A549 (cell line): ENCODE results near the gene ZC3H11A. TPM values are rescaled to one million over a fixed set of nuclear protein-coding genes. Genes with fewer than 3 reads are reported as not detected.

Experiments used
- ATAC-seq, 2 experiments: fragments of 200-7000 bp in 1 of 2; fragments of >200 bp in 1 of 2; cut with Nextera tagmentation in 1 of 2; cut with Tn5 transposase in 1 of 2; 3 replicates each; pipeline versions ENCODE4 v1.8.0 to v1.9.1; 2018 to 2020; ENCODE audit warnings: mild to moderate bottlenecking in 1 of 2, moderate library complexity in 1 of 2
- CTCF ChIA-PET: fragments of 300-600 bp; sonication (Branson Sonifier 250); formaldehyde crosslinking; extraction: SDS; loops from one replicate; lab custom pipeline; 2021; ENCODE audit warnings: antibody characterized with exemption, inconsistent platforms; lab: Yijun Ruan, JAX
- POLR2A ChIA-PET: fragments of 350-600 bp; formaldehyde crosslinking; extraction: SDS; loops from one replicate; lab custom pipeline; 2021; ENCODE audit warnings: antibody characterized with exemption, inconsistent platforms; lab: Yijun Ruan, JAX
- DNase-seq, 2 experiments: peaks; one replicate each; pipeline versions ENCODE4 v3.0.0 to v3.0.0-alpha.2; 2011 to 2016; ENCODE audit warnings: low read depth in 1 of 2, low spot score in 1 of 2
- FAIRE-seq: peaks from 2 replicates; lab custom pipeline; 2011; peaks lifted over from hg19 to GRCh38; lab: Jason Lieb, UNC
- H3K27ac ChIP-seq, 2 experiments: fragments of >200 bp; sonication (Bioruptor Twin); formaldehyde crosslinking; 3 replicates each; pipeline ENCODE4 v1.5.1; 2016 to 2017
- H3K4me1 ChIP-seq: fragments of >200 bp; sonication (Bioruptor Twin); formaldehyde crosslinking; 3 replicates; pipeline ENCODE4 v1.6.1; 2016
- H3K4me2 ChIP-seq: fragments of >200 bp; sonication (Bioruptor Twin); formaldehyde crosslinking; 3 replicates; pipeline ENCODE4 v1.6.1; 2016
- H3K4me3 ChIP-seq: fragments of >200 bp; sonication (Bioruptor Twin); formaldehyde crosslinking; 3 replicates; pipeline ENCODE4 v1.5.1; 2016
- H3K9me3 ChIP-seq: fragments of >200 bp; sonication (Bioruptor Twin); formaldehyde crosslinking; 3 replicates; pipeline ENCODE4 v1.6.1; 2016
- CBX8 ChIP-seq: fragments of 200-600 bp; sonication (generic); IDR thresholded peaks from 2 replicates; pipeline ENCODE4 v1.6.1; 2016
- CHD2 ChIP-seq: fragments of 150-350 bp; IDR thresholded peaks from 2 replicates; pipeline ENCODE4 v1.6.1; 2014; ENCODE audit warnings: low read length; ENCODE audit not compliant: partially characterized antibody
- CHD4 ChIP-seq: fragments of 200-600 bp; sonication (generic); IDR thresholded peaks from 2 replicates; pipeline ENCODE4 v1.6.1; 2016; ENCODE audit warnings: antibody characterized with exemption, mild to moderate bottlenecking, borderline replicate concordance
- CTCF ChIP-seq: fragments of >200 bp; sonication (Bioruptor Twin); formaldehyde crosslinking; IDR thresholded peaks from 3 replicates; pipeline ENCODE4 v1.5.1; 2016
- E2F6 ChIP-seq: IDR thresholded peaks from 2 replicates; pipeline ENCODE4 v1.6.1; 2012; ENCODE audit warnings: low read depth, borderline replicate concordance
- EP300 ChIP-seq, 2 experiments: fragments of >200 bp; sonication (Bioruptor Twin); formaldehyde crosslinking; IDR thresholded peaks; 2 replicates in 1 of 2; 3 replicates in 1 of 2; pipeline ENCODE4 v1.6.1; 2016 to 2017
- FOXS1 ChIP-seq: fragments of 250-450 bp; sonication (Bioruptor Pico); IDR thresholded peaks from 2 replicates; pipeline ENCODE4 v1.5.0; 2020; ENCODE audit warnings: mild to moderate bottlenecking, moderate library complexity
- HDAC2 ChIP-seq: fragments of 200-600 bp; sonication (generic); IDR thresholded peaks from 2 replicates; pipeline ENCODE4 v1.6.1; 2016
- HEYL ChIP-seq: fragments of 250-450 bp; sonication (Bioruptor Pico); IDR thresholded peaks from 2 replicates; pipeline ENCODE4 v1.8.0; 2021; ENCODE audit warnings: mild to moderate bottlenecking, moderate library complexity
- MAX ChIP-seq: IDR thresholded peaks from 2 replicates; pipeline ENCODE4 v1.6.1; 2012
- NPAS2 ChIP-seq: fragments of 250-450 bp; sonication (Bioruptor Pico); IDR thresholded peaks from 2 replicates; pipeline ENCODE4 v1.8.0; 2022; ENCODE audit warnings: mild to moderate bottlenecking, moderate library complexity, borderline replicate concordance
- POLR2A ChIP-seq: IDR thresholded peaks from 2 replicates; pipeline ENCODE4 v1.6.1; 2012; ENCODE audit warnings: mild to moderate bottlenecking, low read length
- POLR2AphosphoS2 ChIP-seq: conservative IDR thresholded peaks from 2 replicates; pipeline ENCODE4 v1.6.1; 2012; ENCODE audit warnings: low read length, improper control_type of control experiment, inconsistent platforms
- RAD21 ChIP-seq, 2 experiments: fragments of >200 bp in 1 of 2; sonication (Bioruptor Twin) in 1 of 2; formaldehyde crosslinking in 1 of 2; IDR thresholded peaks in 1 of 2; conservative IDR thresholded peaks in 1 of 2; 2 replicates in 1 of 2; 3 replicates in 1 of 2; pipeline ENCODE4 v1.6.1; 2012 to 2018; ENCODE audit warnings: inconsistent platforms in 1 of 2
- RARB ChIP-seq: fragments of 250-450 bp; sonication (Bioruptor Pico); IDR thresholded peaks from 2 replicates; pipeline ENCODE4 v1.8.0; 2021; ENCODE audit warnings: mild to moderate bottlenecking, moderate library complexity
- RCOR1 ChIP-seq: fragments of 150-350 bp; IDR thresholded peaks from 2 replicates; pipeline ENCODE4 v1.6.1; 2014; ENCODE audit warnings: antibody characterized with exemption, low read length, low read depth
- RNF2 ChIP-seq: fragments of 200-600 bp; sonication (generic); IDR thresholded peaks from 2 replicates; pipeline ENCODE4 v1.6.1; 2016; ENCODE audit warnings: low read depth, mild to moderate bottlenecking, antibody characterized with exemption, moderate library complexity, borderline replicate concordance
- SMC3 ChIP-seq: fragments of >200 bp; sonication (Bioruptor Twin); formaldehyde crosslinking; IDR thresholded peaks from 3 replicates; pipeline ENCODE4 v1.6.1; 2018; ENCODE audit warnings: inconsistent platforms
- SREBF2 ChIP-seq: fragments of 450-650 bp; IDR thresholded peaks from 2 replicates; pipeline ENCODE4 v1.6.1; 2014; ENCODE audit warnings: mild to moderate bottlenecking, moderate library complexity
- TP53 ChIP-seq: fragments of 250-450 bp; sonication (Bioruptor Pico); IDR thresholded peaks from 2 replicates; pipeline ENCODE4 v1.5.0; 2021; ENCODE audit warnings: mild to moderate bottlenecking, moderate library complexity
- USF2 ChIP-seq: fragments of 450-650 bp; IDR thresholded peaks from 2 replicates; pipeline ENCODE4 v1.6.1; 2014; ENCODE audit warnings: antibody characterized with exemption
- ZNF302 ChIP-seq: fragments of 250-450 bp; sonication (Bioruptor Pico); IDR thresholded peaks from 2 replicates; pipeline ENCODE4 v1.9.0; 2021; ENCODE audit warnings: inconsistent platforms, mild to moderate bottlenecking, moderate library complexity
- WGBS: methylation state at CpG from one replicate; pipeline ENCODE4 v1.1.6; 2017; ENCODE audit errors: missing lambda C conversion rate; 5-methylcytosine and 5-hydroxymethylcytosine counted together
- polyA plus RNA-seq, 4 experiments: library from polyadenylated mRNA; depleted of rRNA in 3 of 4; stranded (reverse); fragments of >200 nt; fragmentation: RNase III in 1 of 4; extraction: RNeasy Plus Mini Kit Qiagen cat#74134 plus additional on column Dnase treatment in 1 of 4; gene quantifications; 2 replicates in 3 of 4; 3 replicates in 1 of 4; pipeline ENCODE4 v1.2.3, GENCODE V29; 2011 to 2017

ZC3H11A gene
- polyA plus RNA-seq, 2 of the 4 experiments (the other 2 are of a cell fraction): 42.6 to 119 TPM

- CTCF ChIA-PET: interaction anchor here (0.7 to 1.8 kb wide), 5 partner anchors 11 to 632 kb away, joined by 3 to 7 read pairs (median 3); no protein-coding TSS in a partner anchor
Observed at GRCh38 chr1:203765029-203765837, 30.2 kb upstream of the ZC3H11A start, which contains the start of gene LAX1. LAX1 (plus strand) TSS chr1:203765183; CDS start chr1:203765566, 383 bp downstream.

GRCh38 chr1:203768256-203768655, 27.2 kb upstream of the ZC3H11A start:
- TF ChIP-seq RCOR1 (no peak), EP300 (IDR thresholded peaks at IDR 0.05) (no peak), POLR2A (no peak), ZNF302 (CRISPR knock-in tag) (no peak), CHD4 (no peak), MAX (no peak), HDAC2 (no peak), SREBF2 (no peak), SMC3 (no peak), HEYL (CRISPR knock-in tag) (no peak), POLR2AphosphoS2 (no peak), FOXS1 (CRISPR knock-in tag) (no peak)
- TF ChIP-seq, all 56 proteins: peak for 0
- no peak overlapping the region for H3K27ac ChIP-seq
- H3K9me3 ChIP-seq: no peaks in the 10 kb centered on the region
- H3K4me3 ChIP-seq: no peak overlapping the region
- ChIA-PET POLR2A (no interaction called here), CTCF (interaction anchor here (1.9 kb wide), 1 partner anchor 9 kb away, joined by 4 read pairs; no protein-coding TSS in a partner anchor)
- no peak for FAIRE-seq
- H3K4me1 ChIP-seq: peaks cover 9% of the 10 kb centered on the region; the same call in 2 of the 3 replicates
- 72% methylated on average over 6 of the region's 6 CpGs for WGBS
- no peak for DNase-seq
- H3K4me2 ChIP-seq: no peak overlapping the region
- ATAC-seq: no peak

More at GRCh38 chr1:203765029-203765837, 30.2 kb upstream of the ZC3H11A start, which contains the start of gene LAX1:
- Histone ChIP-seq H3K9me3 (no peaks in the 10 kb centered on the region), H3K4me2 (no peak within 1 kb of the TSS), H3K4me1 (peaks cover 9% of the 10 kb centered on the region; the same call in 2 of the 3 replicates), H3K4me3 (no peak within 1 kb of the TSS), H3K27ac (no peak within 1 kb of the TSS)
- TF ChIP-seq NPAS2: no peak
- no peak for TF ChIP-seq RNF2
- TF ChIP-seq CHD2: no peak
- TF ChIP-seq RARB (CRISPR knock-in tag): no peak
- TF ChIP-seq POLR2A: no peak
- TF ChIP-seq CTCF: no peak
- TF ChIP-seq CBX8: no peak
- TF ChIP-seq CHD4: no peak
- TF ChIP-seq FOXS1 (CRISPR knock-in tag): no peak
- TF ChIP-seq MAX: no peak
- no peak for TF ChIP-seq E2F6
- no peak for TF ChIP-seq RAD21 (conservative IDR thresholded peaks at IDR 0.05 in 1 of 2, IDR thresholded peaks at IDR 0.05 in 1 of 2)
- no peak for TF ChIP-seq TP53
- no peak for TF ChIP-seq EP300 (IDR thresholded peaks at IDR 0.05)
- TF ChIP-seq USF2: no peak
- POLR2A ChIA-PET: no interaction called here
- FAIRE-seq: no peak
- WGBS: 63% methylated on average over 16 of the region's 16 CpGs
- no peak for DNase-seq
- ATAC-seq: no peak
